ENCODE measurements around the gene ACSBG1. TPM values are rescaled to one million over a fixed set of nuclear protein-coding genes. Genes with fewer than 3 reads are reported as not detected.

ACSBG1 gene
- polyA plus RNA-seq, 1 donor from 2014 or later: 0.32 TPM

DNA sequence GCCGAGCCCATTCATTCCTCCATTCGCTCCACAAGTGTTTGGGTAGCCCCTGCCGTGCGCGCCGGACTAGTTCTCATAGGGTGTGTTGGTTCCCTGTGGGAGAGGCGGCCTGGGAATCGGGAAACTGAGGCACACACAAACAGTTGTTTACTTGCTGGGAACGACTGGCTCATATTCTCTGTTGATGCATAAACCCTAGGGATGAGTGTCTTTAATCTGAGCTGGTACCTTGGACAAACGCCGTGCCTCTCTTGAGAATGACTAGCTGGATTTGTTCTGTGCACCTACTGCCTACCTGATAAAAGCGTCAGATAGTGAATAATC lies 30.7 kb upstream of the ACSBG1 start:
- Histone ChIP-seq H3K36me3 (ENCODE audit: insufficient read depth, low read length) (no peaks in the 10 kb centered on the region), H3K9me2 (ENCODE audit: insufficient read depth, low read length) (no peaks in the 10 kb centered on the region), H3F3A (ENCODE audit: insufficient read depth, low read length, poor library complexity, severe bottlenecking) (no peaks in the 10 kb centered on the region), H4K20me1 (ENCODE audit: insufficient read depth) (no peaks in the 10 kb centered on the region), H3K27me3 (ENCODE audit: insufficient read depth, low read depth, low read length) (peaks cover 18% of the 10 kb centered on the region), H3K79me2 (replicated peaks; ENCODE audit: insufficient read depth, low read length) (no peaks in the 10 kb centered on the region), H3K4me2 (ENCODE audit: low read length) (no peak overlapping the region), H3K9ac (ENCODE audit: low read length) (no peak overlapping the region), H3K27ac (ENCODE audit: low read length) (no peak overlapping the region), H3K9me3 (ENCODE audit: low read length) (no peaks in the 10 kb centered on the region), H2AFZ (ENCODE audit: low read depth, low read length) (no peak overlapping the region), H3K4me3 (ENCODE audit: low read length) (peak overlapping the region; percentile 15)
- TF ChIP-seq EP300 (conservative IDR thresholded peaks at IDR 0.05; ENCODE audit: poor library complexity, severe bottlenecking) (no peak), TAF1 (IDR thresholded peaks at IDR 0.05; ENCODE audit: low read depth) (no peak), RAD21 (conservative IDR thresholded peaks at IDR 0.05) (no peak), SMC3 (conservative IDR thresholded peaks at IDR 0.05; ENCODE audit: poor library complexity) (no peak), MXI1 (conservative IDR thresholded peaks at IDR 0.05; ENCODE audit: poor library complexity, severe bottlenecking) (no peak), POLR2AphosphoS5 (IDR thresholded peaks at IDR 0.05) (no peak), EZH2 (IDR thresholded peaks at IDR 0.05; ENCODE audit: borderline replicate concordance, insufficient read depth, low read length, poor library complexity, severe bottlenecking) (no peak)
- TF ChIP-seq, protein P1, sequence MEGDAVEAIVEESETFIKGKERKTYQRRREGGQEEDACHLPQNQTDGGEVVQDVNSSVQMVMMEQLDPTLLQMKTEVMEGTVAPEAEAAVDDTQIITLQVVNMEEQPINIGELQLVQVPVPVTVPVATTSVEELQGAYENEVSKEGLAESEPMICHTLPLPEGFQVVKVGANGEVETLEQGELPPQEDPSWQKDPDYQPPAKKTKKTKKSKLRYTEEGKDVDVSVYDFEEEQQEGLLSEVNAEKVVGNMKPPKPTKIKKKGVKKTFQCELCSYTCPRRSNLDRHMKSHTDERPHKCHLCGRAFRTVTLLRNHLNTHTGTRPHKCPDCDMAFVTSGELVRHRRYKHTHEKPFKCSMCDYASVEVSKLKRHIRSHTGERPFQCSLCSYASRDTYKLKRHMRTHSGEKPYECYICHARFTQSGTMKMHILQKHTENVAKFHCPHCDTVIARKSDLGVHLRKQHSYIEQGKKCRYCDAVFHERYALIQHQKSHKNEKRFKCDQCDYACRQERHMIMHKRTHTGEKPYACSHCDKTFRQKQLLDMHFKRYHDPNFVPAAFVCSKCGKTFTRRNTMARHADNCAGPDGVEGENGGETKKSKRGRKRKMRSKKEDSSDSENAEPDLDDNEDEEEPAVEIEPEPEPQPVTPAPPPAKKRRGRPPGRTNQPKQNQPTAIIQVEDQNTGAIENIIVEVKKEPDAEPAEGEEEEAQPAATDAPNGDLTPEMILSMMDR (IDR thresholded peaks at IDR 0.05; ENCODE audit: poor library complexity, severe bottlenecking): no peak
- TF ChIP-seq, protein P2, sequence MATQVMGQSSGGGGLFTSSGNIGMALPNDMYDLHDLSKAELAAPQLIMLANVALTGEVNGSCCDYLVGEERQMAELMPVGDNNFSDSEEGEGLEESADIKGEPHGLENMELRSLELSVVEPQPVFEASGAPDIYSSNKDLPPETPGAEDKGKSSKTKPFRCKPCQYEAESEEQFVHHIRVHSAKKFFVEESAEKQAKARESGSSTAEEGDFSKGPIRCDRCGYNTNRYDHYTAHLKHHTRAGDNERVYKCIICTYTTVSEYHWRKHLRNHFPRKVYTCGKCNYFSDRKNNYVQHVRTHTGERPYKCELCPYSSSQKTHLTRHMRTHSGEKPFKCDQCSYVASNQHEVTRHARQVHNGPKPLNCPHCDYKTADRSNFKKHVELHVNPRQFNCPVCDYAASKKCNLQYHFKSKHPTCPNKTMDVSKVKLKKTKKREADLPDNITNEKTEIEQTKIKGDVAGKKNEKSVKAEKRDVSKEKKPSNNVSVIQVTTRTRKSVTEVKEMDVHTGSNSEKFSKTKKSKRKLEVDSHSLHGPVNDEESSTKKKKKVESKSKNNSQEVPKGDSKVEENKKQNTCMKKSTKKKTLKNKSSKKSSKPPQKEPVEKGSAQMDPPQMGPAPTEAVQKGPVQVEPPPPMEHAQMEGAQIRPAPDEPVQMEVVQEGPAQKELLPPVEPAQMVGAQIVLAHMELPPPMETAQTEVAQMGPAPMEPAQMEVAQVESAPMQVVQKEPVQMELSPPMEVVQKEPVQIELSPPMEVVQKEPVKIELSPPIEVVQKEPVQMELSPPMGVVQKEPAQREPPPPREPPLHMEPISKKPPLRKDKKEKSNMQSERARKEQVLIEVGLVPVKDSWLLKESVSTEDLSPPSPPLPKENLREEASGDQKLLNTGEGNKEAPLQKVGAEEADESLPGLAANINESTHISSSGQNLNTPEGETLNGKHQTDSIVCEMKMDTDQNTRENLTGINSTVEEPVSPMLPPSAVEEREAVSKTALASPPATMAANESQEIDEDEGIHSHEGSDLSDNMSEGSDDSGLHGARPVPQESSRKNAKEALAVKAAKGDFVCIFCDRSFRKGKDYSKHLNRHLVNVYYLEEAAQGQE (IDR thresholded peaks at IDR 0.05; ENCODE audit: borderline replicate concordance): no peak

DNA sequence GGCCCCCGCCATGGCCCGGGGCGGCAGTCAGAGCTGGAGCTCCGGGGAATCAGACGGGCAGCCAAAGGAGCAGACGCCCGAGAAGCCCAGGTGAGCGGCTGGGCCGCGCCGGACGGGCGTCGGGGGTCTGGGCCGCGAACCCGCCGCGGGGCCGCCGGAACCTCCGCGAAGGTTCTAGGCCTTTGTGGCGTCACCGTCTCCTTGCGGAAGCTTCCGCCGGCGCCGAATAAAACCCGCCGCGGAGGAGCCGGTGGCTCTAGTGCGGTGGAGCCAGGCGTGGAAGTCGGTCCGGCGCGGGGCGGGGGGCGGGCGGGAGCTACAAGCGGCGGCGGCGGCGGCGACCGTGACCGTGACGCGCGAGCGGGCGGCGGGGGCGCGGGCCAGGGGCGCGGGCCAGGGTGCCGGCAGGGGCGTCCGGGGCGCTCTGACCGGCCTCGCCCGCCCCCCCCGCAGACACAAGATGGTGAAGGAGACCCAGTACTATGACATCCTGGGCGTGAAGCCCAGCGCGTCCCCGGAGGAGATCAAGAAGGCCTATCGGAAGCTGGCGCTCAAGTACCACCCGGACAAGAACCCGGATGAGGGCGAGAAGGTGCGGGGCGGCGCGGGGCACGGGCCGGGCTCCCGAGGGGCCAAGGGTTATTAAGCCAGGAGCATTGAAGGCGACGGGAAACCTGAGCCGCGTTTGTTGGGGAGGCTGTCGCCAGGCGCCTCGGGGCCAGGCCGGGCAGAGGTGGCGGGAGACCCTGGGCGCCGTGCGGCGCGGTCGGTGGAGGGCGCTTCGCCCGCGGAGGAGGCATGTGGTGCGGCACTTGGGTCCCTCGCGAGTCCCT lies 30.2 kb upstream of the ACSBG1 start, which contains the start of gene DNAJA4:
Gene DNAJA4, plus strand, starts transcription at position 259 of the 833 bp plus-strand sequence. Its CDS starts 202 bp downstream, at position 461.
- no peaks in the 10 kb centered on the region for H3K9me2 ChIP-seq (ENCODE audit: insufficient read depth, low read length)
- no peaks in the 10 kb centered on the region for H3K36me3 ChIP-seq (ENCODE audit: insufficient read depth, low read length)
- no peak within 1 kb of the TSS for H2AFZ ChIP-seq (ENCODE audit: low read depth, low read length)
- no peak within 1 kb of the TSS for H3K4me2 ChIP-seq (ENCODE audit: low read length)
- H3K27me3 ChIP-seq (ENCODE audit: insufficient read depth, low read depth, low read length): peaks cover 18% of the 10 kb centered on the region
- no peak within 1 kb of the TSS for H3K9ac ChIP-seq (ENCODE audit: low read length)
- no peaks in the 10 kb centered on the region for H3K9me3 ChIP-seq (ENCODE audit: low read length)
- no peaks in the 10 kb centered on the region for H3F3A ChIP-seq (ENCODE audit: insufficient read depth, low read length, poor library complexity, severe bottlenecking)
- H3K4me3 ChIP-seq (ENCODE audit: low read length): peak within 1 kb of the TSS; percentile 15
- TF ChIP-seq SMC3 (conservative IDR thresholded peaks at IDR 0.05; ENCODE audit: poor library complexity) (no peak), EZH2 (IDR thresholded peaks at IDR 0.05; ENCODE audit: borderline replicate concordance, insufficient read depth, low read length, poor library complexity, severe bottlenecking) (no peak), POLR2AphosphoS5 (IDR thresholded peaks at IDR 0.05) (no peak), RAD21 (conservative IDR thresholded peaks at IDR 0.05) (no peak), TAF1 (IDR thresholded peaks at IDR 0.05; ENCODE audit: low read depth) (no peak), MXI1 (conservative IDR thresholded peaks at IDR 0.05; ENCODE audit: poor library complexity, severe bottlenecking) (no peak), EP300 (conservative IDR thresholded peaks at IDR 0.05; ENCODE audit: poor library complexity, severe bottlenecking) (no peak)
- TF ChIP-seq, protein P1 (IDR thresholded peaks at IDR 0.05; ENCODE audit: poor library complexity, severe bottlenecking): no peak
- TF ChIP-seq, protein P2 (IDR thresholded peaks at IDR 0.05; ENCODE audit: borderline replicate concordance): no peak
- H4K20me1 ChIP-seq (ENCODE audit: insufficient read depth): no peaks in the 10 kb centered on the region
- H3K79me2 ChIP-seq (replicated peaks; ENCODE audit: insufficient read depth, low read length): no peaks in the 10 kb centered on the region
- H3K27ac ChIP-seq (ENCODE audit: low read length): no peak within 1 kb of the TSS
